GDM1 (cell line): ENCODE results near the gene NRAS.

ENCODE experiments used
- DNase-seq: peaks from one replicate; lab custom pipeline; 2025; lab: John Stamatoyannopoulos, UW

Gene NRAS

GRCh38 chr1:114725230-114725629, 8.7 kb upstream of the NRAS start:
- no peak for DNase-seq

GRCh38 chr1:114723915-114724314, 7.3 kb upstream of the NRAS start:
- no peak for DNase-seq

- no peak for DNase-seq
These were observed 6.9 kb upstream of the NRAS start for GRCh38 chr1:114723457-114723856.

GRCh38 chr1:114720492-114720891, 3.9 kb upstream of the NRAS start:
- DNase-seq, result no peak

- DNase-seq, result no peak
These were observed 2.8 kb upstream of the NRAS start for GRCh38 chr1:114719424-114719787.

GRCh38 chr1:114718661-114719423, 2.3 kb upstream of the NRAS start:
- DNase-seq, result no peak

GRCh38 chr1:114715952-114716303, 643 bp downstream of the NRAS start:
- no peak for DNase-seq

GRCh38 chr1:114712977-114713376, 3.6 kb downstream of the NRAS start:
- DNase-seq, result no peak

- DNase-seq, result no peak
These were observed 6.2 kb downstream of the NRAS start for GRCh38 chr1:114710360-114710759.

- no peak for DNase-seq
These were observed 9.0 kb downstream of the NRAS start for GRCh38 chr1:114707604-114708003.

- DNase-seq, result no peak
These were observed 13.3 kb downstream of the NRAS start for GRCh38 chr1:114703242-114703641.

GRCh38 chr1:114702737-114703136, 13.8 kb downstream of the NRAS start:
- no peak for DNase-seq

- DNase-seq, result no peak
These were observed 14.6 kb downstream of the NRAS start for GRCh38 chr1:114701931-114702330.

GRCh38 chr1:114700036-114700600, 16.5 kb downstream of the NRAS start:
- no peak for DNase-seq

- DNase-seq, result no peak
These were observed 19.8 kb downstream of the NRAS start for GRCh38 chr1:114696810-114697209.

- DNase-seq, result no peak
These were observed 21.0 kb downstream of the NRAS start, which contains the start of gene AMPD1 for GRCh38 chr1:114695430-114696058. TSS of gene AMPD1 (minus strand) at chr1:114695546. CDS start at chr1:114695471, 75 bp downstream.

- no peak for DNase-seq
These were observed 21.8 kb downstream of the NRAS start for GRCh38 chr1:114694540-114695310.

GRCh38 chr1:114692947-114693346, 23.6 kb downstream of the NRAS start:
- DNase-seq, result no peak

- DNase-seq, result no peak
These were observed 25.5 kb downstream of the NRAS start for GRCh38 chr1:114691061-114691460.

GRCh38 chr1:114690148-114690547, 26.4 kb downstream of the NRAS start:
- DNase-seq, result no peak

GRCh38 chr1:114688526-114688925, 28.0 kb downstream of the NRAS start:
- DNase-seq, result no peak

GRCh38 chr1:114685851-114686250, 30.7 kb downstream of the NRAS start:
- no peak for DNase-seq

- DNase-seq, result no peak
These were observed 38.9 kb downstream of the NRAS start for GRCh38 chr1:114677691-114678090.
